ENCODE data around the gene PLCE1.

The PLCE1 gene

GRCh38 chr10:94016727-94017714 is 23.3 kb downstream of the PLCE1 start:
- H2AFZ ChIP-seq (ENCODE audit: low read length) = no peak overlapping the region
- no peak overlapping the region for H3K9ac ChIP-seq (ENCODE audit: low read length)
- H3K27me3 ChIP-seq (replicated peaks; ENCODE audit: insufficient read depth, low read length) = no peaks in the 10 kb centered on the region
- no peak overlapping the region for H3K4me2 ChIP-seq (ENCODE audit: low read depth, low read length)
- no peak for DNase-seq
- TF ChIP-seq CTCF (IDR thresholded peaks at IDR 0.05; ENCODE audit: low read length) = no peak
- TF ChIP-seq EZH2phosphoT487 (IDR thresholded peaks at IDR 0.05; ENCODE audit: low read length) = no peak
- no peak for TF ChIP-seq EZH2 (optimal IDR thresholded peaks at IDR 0.05; ENCODE audit: low read depth, low read length)
- H4K20me1 ChIP-seq (ENCODE audit: insufficient read depth, low read length) = no peaks in the 10 kb centered on the region
- no peaks in the 10 kb centered on the region for H3K9me3 ChIP-seq (replicated peaks; ENCODE audit: insufficient read depth, low read length)
- H3K36me3 ChIP-seq (replicated peaks; ENCODE audit: insufficient read depth, low read length) = no peaks in the 10 kb centered on the region
- no peaks in the 10 kb centered on the region for H3K4me1 ChIP-seq (ENCODE audit: low read length)
- H3K79me2 ChIP-seq (ENCODE audit: low read length) = no peaks in the 10 kb centered on the region
- H3K4me3 ChIP-seq (ENCODE audit: low read length) = no peak overlapping the region
- no peak overlapping the region for H3K27ac ChIP-seq (ENCODE audit: low read length)
- H3F3A ChIP-seq (ENCODE audit: insufficient read depth, low read length) = no peaks in the 10 kb centered on the region
- H3K9me2 ChIP-seq (replicated peaks; ENCODE audit: insufficient read depth, low read length) = no peaks in the 10 kb centered on the region

GRCh38 chr10:94018107-94018506 is 24.4 kb downstream of the PLCE1 start:
- H3F3A ChIP-seq (ENCODE audit: insufficient read depth, low read length) = no peaks in the 10 kb centered on the region
- H3K4me1 ChIP-seq (ENCODE audit: low read length) = no peaks in the 10 kb centered on the region
- no peak overlapping the region for H3K9ac ChIP-seq (ENCODE audit: low read length)
- no peaks in the 10 kb centered on the region for H3K79me2 ChIP-seq (ENCODE audit: low read length)
- no peaks in the 10 kb centered on the region for H3K9me2 ChIP-seq (replicated peaks; ENCODE audit: insufficient read depth, low read length)
- no peak overlapping the region for H2AFZ ChIP-seq (ENCODE audit: low read length)
- H4K20me1 ChIP-seq (ENCODE audit: insufficient read depth, low read length) = no peaks in the 10 kb centered on the region
- DNase-seq = no peak
- TF ChIP-seq CTCF (IDR thresholded peaks at IDR 0.05; ENCODE audit: low read length) (no peak), EZH2phosphoT487 (IDR thresholded peaks at IDR 0.05; ENCODE audit: low read length) (no peak), EZH2 (optimal IDR thresholded peaks at IDR 0.05; ENCODE audit: low read depth, low read length) (no peak)
- no peak overlapping the region for H3K4me3 ChIP-seq (ENCODE audit: low read length)
- no peaks in the 10 kb centered on the region for H3K36me3 ChIP-seq (replicated peaks; ENCODE audit: insufficient read depth, low read length)
- no peak overlapping the region for H3K4me2 ChIP-seq (ENCODE audit: low read depth, low read length)
- no peak overlapping the region for H3K27ac ChIP-seq (ENCODE audit: low read length)
- H3K9me3 ChIP-seq (replicated peaks; ENCODE audit: insufficient read depth, low read length) = no peaks in the 10 kb centered on the region
- no peaks in the 10 kb centered on the region for H3K27me3 ChIP-seq (replicated peaks; ENCODE audit: insufficient read depth, low read length)

- H3K4me3 ChIP-seq (ENCODE audit: low read length) = no peak overlapping the region
- H4K20me1 ChIP-seq (ENCODE audit: insufficient read depth, low read length) = no peaks in the 10 kb centered on the region
- H3F3A ChIP-seq (ENCODE audit: insufficient read depth, low read length) = no peaks in the 10 kb centered on the region
- H3K27me3 ChIP-seq (replicated peaks; ENCODE audit: insufficient read depth, low read length) = no peaks in the 10 kb centered on the region
- no peak for DNase-seq
- no peaks in the 10 kb centered on the region for H3K79me2 ChIP-seq (ENCODE audit: low read length)
- H3K9me2 ChIP-seq (replicated peaks; ENCODE audit: insufficient read depth, low read length) = no peaks in the 10 kb centered on the region
- H3K9ac ChIP-seq (ENCODE audit: low read length) = no peak overlapping the region
- H3K27ac ChIP-seq (ENCODE audit: low read length) = no peak overlapping the region
- no peaks in the 10 kb centered on the region for H3K36me3 ChIP-seq (replicated peaks; ENCODE audit: insufficient read depth, low read length)
- H3K9me3 ChIP-seq (replicated peaks; ENCODE audit: insufficient read depth, low read length) = no peaks in the 10 kb centered on the region
- no peak overlapping the region for H2AFZ ChIP-seq (ENCODE audit: low read length)
- no peaks in the 10 kb centered on the region for H3K4me1 ChIP-seq (ENCODE audit: low read length)
- no peak overlapping the region for H3K4me2 ChIP-seq (ENCODE audit: low read depth, low read length)
- TF ChIP-seq CTCF (IDR thresholded peaks at IDR 0.05; ENCODE audit: low read length) (no peak), EZH2phosphoT487 (IDR thresholded peaks at IDR 0.05; ENCODE audit: low read length) (no peak), EZH2 (optimal IDR thresholded peaks at IDR 0.05; ENCODE audit: low read depth, low read length) (no peak)
Observed at GRCh38 chr10:94023906-94024305, 30.2 kb downstream of the PLCE1 start.

All from MM.1S (cell line).